ENCODE results near the gene KCTD7.

GRCh38 chr7:66615699-66616098, 13.0 kb upstream of the KCTD7 start:
- TF ChIP-seq CTCF (IDR thresholded peaks at IDR 0.05): no peak
- no peak for TF ChIP-seq POLR2A (IDR thresholded peaks at IDR 0.05)

All from thyroid gland (tissue), 4 donors.